ENCODE measurements around the gene TNS3.
A peak's percentile ranks its signal among the peaks of the same experiment; 100 is the strongest.

DNA sequence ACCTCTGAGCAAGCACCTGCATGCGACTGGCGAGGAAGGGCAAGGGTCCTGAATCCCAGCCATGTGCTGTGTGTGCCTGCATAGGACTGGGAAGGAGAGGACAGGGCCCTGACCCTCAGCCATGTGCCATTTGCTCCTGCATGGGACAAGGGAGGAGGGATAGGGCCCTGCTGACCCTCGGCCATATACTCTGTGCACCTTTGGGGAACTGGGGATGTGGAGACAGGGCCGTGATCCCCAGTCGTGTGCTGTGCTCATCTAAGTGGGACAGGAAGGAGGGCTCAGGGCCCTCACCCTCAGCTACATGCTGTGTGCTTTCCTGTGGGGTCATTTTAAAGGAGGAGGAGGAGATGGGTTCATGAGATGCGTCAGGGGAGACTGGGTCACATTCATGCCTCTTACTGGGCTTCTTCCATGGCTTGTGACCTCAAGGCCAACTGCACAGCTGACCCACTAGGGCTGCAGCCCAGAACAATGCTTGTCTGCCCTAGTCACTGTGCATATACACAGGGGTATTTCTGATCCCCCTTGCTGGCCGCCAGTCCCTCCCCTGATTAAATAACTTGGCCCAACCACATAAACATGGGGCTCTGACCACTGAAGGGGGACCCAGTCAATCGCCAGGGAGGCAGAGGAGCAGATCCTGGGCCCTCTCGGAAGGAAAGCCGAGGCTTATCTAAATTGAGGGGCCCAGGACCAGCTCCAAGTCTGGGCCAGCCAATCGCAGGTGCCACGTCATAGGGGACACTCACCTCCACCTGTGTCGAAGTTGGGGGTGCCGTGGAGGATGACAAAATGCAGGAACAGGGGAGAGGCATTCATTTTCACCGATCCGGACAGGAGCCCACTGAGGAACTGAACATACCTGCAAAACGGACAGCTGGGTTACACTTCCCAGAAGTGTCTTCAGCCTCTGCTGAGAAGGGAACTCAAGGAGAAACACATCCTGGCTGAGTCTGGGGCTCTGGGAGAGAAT is 167.3 kb downstream of the TNS3 start:
- TF ChIP-seq, protein P1, sequence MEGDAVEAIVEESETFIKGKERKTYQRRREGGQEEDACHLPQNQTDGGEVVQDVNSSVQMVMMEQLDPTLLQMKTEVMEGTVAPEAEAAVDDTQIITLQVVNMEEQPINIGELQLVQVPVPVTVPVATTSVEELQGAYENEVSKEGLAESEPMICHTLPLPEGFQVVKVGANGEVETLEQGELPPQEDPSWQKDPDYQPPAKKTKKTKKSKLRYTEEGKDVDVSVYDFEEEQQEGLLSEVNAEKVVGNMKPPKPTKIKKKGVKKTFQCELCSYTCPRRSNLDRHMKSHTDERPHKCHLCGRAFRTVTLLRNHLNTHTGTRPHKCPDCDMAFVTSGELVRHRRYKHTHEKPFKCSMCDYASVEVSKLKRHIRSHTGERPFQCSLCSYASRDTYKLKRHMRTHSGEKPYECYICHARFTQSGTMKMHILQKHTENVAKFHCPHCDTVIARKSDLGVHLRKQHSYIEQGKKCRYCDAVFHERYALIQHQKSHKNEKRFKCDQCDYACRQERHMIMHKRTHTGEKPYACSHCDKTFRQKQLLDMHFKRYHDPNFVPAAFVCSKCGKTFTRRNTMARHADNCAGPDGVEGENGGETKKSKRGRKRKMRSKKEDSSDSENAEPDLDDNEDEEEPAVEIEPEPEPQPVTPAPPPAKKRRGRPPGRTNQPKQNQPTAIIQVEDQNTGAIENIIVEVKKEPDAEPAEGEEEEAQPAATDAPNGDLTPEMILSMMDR (IDR thresholded peaks at IDR 0.05 in 8 of 11, conservative IDR thresholded peaks at IDR 0.05 in 3 of 11): no peak
- TF ChIP-seq POLR2AphosphoS5 (IDR thresholded peaks at IDR 0.05) (peak in 2 of 3 donors; percentile 5 to 16), POLR2A (IDR thresholded peaks at IDR 0.05) (no peak)

Data from spleen (tissue), 7 donors.